ENCODE results near the gene GTF2B.
"Not testable (repeated sequence)": the region's sequence is repeated elsewhere in the genome, so short reads cannot be mapped to it uniquely, and the experiment has no call there.

Gene GTF2B

GRCh38 chr1:88880717-88881116 lies 10.7 kb downstream of the GTF2B start:
- not testable (repeated sequence) for FAIRE-seq

GRCh38 chr1:88878731-88879130 lies 12.6 kb downstream of the GTF2B start:
- no peak for FAIRE-seq

- FAIRE-seq, result no peak
Measured at GRCh38 chr1:88877911-88878310, 13.5 kb downstream of the GTF2B start.

GRCh38 chr1:88877382-88877825 lies 14.0 kb downstream of the GTF2B start:
- peak; percentile 99 for FAIRE-seq

- no peak for FAIRE-seq
Measured at GRCh38 chr1:88876573-88877365, 14.6 kb downstream of the GTF2B start.

- no peak for FAIRE-seq
Measured at GRCh38 chr1:88875595-88875994, 15.8 kb downstream of the GTF2B start.

- no peak for FAIRE-seq
Measured at GRCh38 chr1:88873737-88874349, 17.5 kb downstream of the GTF2B start.

- not testable (repeated sequence) for FAIRE-seq
Measured at GRCh38 chr1:88869644-88870043, 21.7 kb downstream of the GTF2B start.

- no peak for FAIRE-seq
Measured at GRCh38 chr1:88867743-88868521, 23.4 kb downstream of the GTF2B start.

GRCh38 chr1:88851303-88852063 lies 39.9 kb downstream of the GTF2B start:
- FAIRE-seq, result no peak

- no peak for FAIRE-seq
Measured at GRCh38 chr1:88847643-88848042, 43.7 kb downstream of the GTF2B start.

GRCh38 chr1:88825721-88826120 lies 65.6 kb downstream of the GTF2B start:
- FAIRE-seq, result no peak

- FAIRE-seq, result not testable (repeated sequence)
Measured at GRCh38 chr1:88819642-88820041, 71.7 kb downstream of the GTF2B start.

GRCh38 chr1:88813471-88813870 lies 77.9 kb downstream of the GTF2B start:
- FAIRE-seq, result peak; percentile 69

- no peak for FAIRE-seq
Measured at GRCh38 chr1:88812366-88812765, 79.0 kb downstream of the GTF2B start.

- no peak for FAIRE-seq
Measured at GRCh38 chr1:88803444-88803843, 87.9 kb downstream of the GTF2B start.

GRCh38 chr1:88802950-88803349 lies 88.4 kb downstream of the GTF2B start:
- peak; percentile 92 for FAIRE-seq

Data from islet of Langerhans (tissue), 1 donor.